Activated B cell treated with CpG ODN at 0.5 μM for 24 hours (primary cell): ENCODE data around the gene CRNN. TPM values are rescaled to one million over a fixed set of nuclear protein-coding genes. Genes with fewer than 3 reads are reported as not detected.

Source experiments
- ATAC-seq: fragments of 200-7000 bp; cut with Tn5 transposase; one replicate; pipeline ENCODE4 v1.10.0; 2021; ENCODE audit warnings: low read depth, mild to moderate bottlenecking, moderate library complexity
- CTCF ChIA-PET: fragments of 350-600 bp; sonication (Branson Sonifier 250); formaldehyde crosslinking; loops from one replicate; lab custom pipeline; 2021; ENCODE audit warnings: antibody characterized with exemption; lab: Charles Lee
- POLR2A ChIA-PET: fragments of 350-600 bp; sonication (Branson Sonifier 250); formaldehyde crosslinking; loops from one replicate; lab custom pipeline; 2021; ENCODE audit warnings: antibody characterized with exemption; lab: Charles Lee
- DNase-seq: peaks from one replicate; pipeline ENCODE4 v3.0.0; 2022
- H3K27ac Mint-ChIP-seq: one replicate; pipeline ENCODE4 v1.8.0; 2020; ENCODE audit warnings: mixed read lengths
- H3K27me3 Mint-ChIP-seq: one replicate; pipeline ENCODE4 v1.8.0; 2021; ENCODE audit warnings: mixed read lengths
- H3K36me3 Mint-ChIP-seq: one replicate; pipeline ENCODE4 v1.8.0; 2021; ENCODE audit warnings: low read depth, mixed read lengths
- H3K4me1 Mint-ChIP-seq: one replicate; pipeline ENCODE4 v1.8.0; 2021; ENCODE audit warnings: mixed read lengths
- H3K4me3 Mint-ChIP-seq: one replicate; pipeline ENCODE4 v1.8.0; 2020; ENCODE audit warnings: mild to moderate bottlenecking, mixed read lengths
- H3K9me3 Mint-ChIP-seq: one replicate; pipeline ENCODE4 v1.8.0; 2020; ENCODE audit warnings: mixed read lengths
- intact Hi-C: fragments of 100-400 bp; cut with micrococcal nuclease; formaldehyde crosslinking; loops from one replicate; pipeline ENCODE4 v1.15.1; 2024
- total RNA-seq: library from RNA; stranded (reverse); gene quantifications from 2 replicates; pipeline ENCODE4 v1.2.3, GENCODE V29; 2022
- TF ChIP-seq, protein P1 (sequence below): fragments of 200-600 bp; IDR thresholded peaks from one replicate; pipeline ENCODE4 v1.8.0; 2022; ENCODE audit warnings: antibody characterized with exemption, mild to moderate bottlenecking

Gene CRNN
- total RNA-seq, 1 donor from 2014 or later: not detected

DNA sequence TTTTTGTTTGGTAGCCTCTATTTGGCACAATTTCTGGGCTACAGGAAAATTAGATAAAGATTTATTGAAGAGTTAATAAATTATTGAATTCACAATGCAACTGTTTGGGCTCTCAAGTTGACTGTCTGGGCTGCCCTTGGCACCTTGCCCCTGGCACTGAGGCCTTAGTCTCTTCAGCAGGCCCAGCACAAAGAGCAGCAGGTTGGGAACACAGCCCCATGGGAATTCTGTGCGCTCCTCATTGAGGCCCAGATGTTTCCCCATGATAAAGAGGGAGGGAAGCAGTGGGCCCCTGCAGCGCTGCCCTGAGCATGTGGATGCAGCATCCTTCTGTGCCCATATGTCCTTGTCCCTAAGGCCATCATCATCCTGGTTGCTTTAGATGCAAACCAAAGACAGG, 2.9 kb downstream of the CRNN start:
- Mint-ChIP-seq H3K4me3 (no peak overlapping the region), H3K27me3 (peaks cover 30% of the 10 kb centered on the region), H3K36me3 (no peaks in the 10 kb centered on the region), H3K4me1 (no peaks in the 10 kb centered on the region), H3K27ac (no peak overlapping the region), H3K9me3 (no peaks in the 10 kb centered on the region)
- TF ChIP-seq, protein P1, sequence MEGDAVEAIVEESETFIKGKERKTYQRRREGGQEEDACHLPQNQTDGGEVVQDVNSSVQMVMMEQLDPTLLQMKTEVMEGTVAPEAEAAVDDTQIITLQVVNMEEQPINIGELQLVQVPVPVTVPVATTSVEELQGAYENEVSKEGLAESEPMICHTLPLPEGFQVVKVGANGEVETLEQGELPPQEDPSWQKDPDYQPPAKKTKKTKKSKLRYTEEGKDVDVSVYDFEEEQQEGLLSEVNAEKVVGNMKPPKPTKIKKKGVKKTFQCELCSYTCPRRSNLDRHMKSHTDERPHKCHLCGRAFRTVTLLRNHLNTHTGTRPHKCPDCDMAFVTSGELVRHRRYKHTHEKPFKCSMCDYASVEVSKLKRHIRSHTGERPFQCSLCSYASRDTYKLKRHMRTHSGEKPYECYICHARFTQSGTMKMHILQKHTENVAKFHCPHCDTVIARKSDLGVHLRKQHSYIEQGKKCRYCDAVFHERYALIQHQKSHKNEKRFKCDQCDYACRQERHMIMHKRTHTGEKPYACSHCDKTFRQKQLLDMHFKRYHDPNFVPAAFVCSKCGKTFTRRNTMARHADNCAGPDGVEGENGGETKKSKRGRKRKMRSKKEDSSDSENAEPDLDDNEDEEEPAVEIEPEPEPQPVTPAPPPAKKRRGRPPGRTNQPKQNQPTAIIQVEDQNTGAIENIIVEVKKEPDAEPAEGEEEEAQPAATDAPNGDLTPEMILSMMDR: no peak
- intact Hi-C loops: no loop called here
- DNase-seq (no peak), ATAC-seq (no peak)
- CTCF ChIA-PET: no interaction called here
- POLR2A ChIA-PET: no interaction called here

DNA sequence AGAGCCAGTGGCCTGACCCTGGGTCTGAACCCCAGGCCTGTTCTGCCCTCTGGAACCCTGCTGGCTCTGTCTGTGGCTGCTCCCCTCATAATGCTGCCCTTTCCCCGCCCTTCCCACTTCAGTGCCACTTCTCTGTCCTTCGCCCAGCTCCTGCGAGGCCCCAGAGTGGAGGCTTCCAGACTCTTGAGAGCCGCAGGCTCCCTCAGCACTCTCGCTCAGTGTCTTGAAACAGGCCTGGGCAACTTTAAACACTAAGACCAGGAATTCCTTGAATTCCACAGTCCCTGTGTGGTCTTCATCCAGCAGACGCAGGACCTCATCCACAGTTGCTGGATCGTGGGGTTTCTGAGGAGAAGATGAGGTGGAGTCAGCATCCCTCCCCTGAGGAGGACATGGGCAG, 3.5 kb downstream of the CRNN start:
- ATAC-seq (no peak), DNase-seq (no peak)
- ChIA-PET CTCF (no interaction called here), POLR2A (no interaction called here)
- no peaks in the 10 kb centered on the region for H3K36me3 Mint-ChIP-seq
- H3K27me3 Mint-ChIP-seq: peaks cover 26% of the 10 kb centered on the region
- H3K4me1 Mint-ChIP-seq: no peaks in the 10 kb centered on the region
- no peak overlapping the region for H3K27ac Mint-ChIP-seq
- no peak overlapping the region for H3K4me3 Mint-ChIP-seq
- H3K9me3 Mint-ChIP-seq: no peaks in the 10 kb centered on the region
- TF ChIP-seq, protein P1: no peak
- intact Hi-C loops: no loop called here

DNA sequence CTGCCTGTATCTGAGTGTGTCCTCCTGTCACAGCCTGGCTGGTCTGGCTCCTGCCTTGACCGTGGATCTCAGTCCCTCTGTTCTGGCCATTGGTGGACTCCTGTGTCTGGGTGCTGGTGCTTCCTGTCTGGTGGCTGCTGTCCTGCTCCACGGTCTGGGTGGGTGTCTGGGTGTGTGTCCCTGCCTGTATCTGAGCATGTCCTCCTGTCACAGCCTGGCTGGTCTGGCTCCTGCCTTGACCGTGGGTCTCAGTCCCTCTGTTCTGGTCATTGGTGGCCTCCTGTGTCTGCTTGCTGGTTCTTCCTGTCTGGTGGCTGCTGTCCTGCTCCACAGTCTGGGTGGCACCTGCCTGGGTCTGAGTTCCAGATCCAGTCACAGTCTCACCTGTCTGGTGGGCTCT, 4.0 kb downstream of the CRNN start:
- peaks cover 25% of the 10 kb centered on the region for H3K27me3 Mint-ChIP-seq
- ChIA-PET POLR2A (no interaction called here), CTCF (no interaction called here)
- intact Hi-C loops: no loop called here
- H3K4me3 Mint-ChIP-seq: no peak overlapping the region
- H3K27ac Mint-ChIP-seq: no peak overlapping the region
- DNase-seq (no peak), ATAC-seq (no peak)
- TF ChIP-seq, protein P1: no peak
- H3K36me3 Mint-ChIP-seq: no peaks in the 10 kb centered on the region
- H3K4me1 Mint-ChIP-seq: no peaks in the 10 kb centered on the region
- no peaks in the 10 kb centered on the region for H3K9me3 Mint-ChIP-seq

DNA sequence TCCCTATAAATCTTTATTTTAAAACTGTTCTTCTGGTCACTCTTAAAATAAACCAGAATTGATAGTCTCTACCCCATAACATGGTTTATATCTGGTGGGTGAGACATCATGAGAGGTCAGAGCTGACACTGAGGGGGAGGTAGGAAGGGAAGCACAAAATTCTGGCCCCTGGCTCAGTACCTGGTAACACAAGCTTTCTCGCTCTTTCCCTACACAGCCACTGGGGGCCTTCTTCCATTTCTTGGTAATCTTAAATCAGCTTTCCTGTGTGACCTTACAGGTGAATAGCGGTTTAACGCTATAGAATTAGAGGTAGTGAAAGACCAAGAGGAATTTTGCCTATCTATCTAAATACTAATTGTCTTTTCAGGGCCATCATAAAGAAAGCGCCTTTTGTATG, 5.4 kb downstream of the CRNN start:
- peaks cover 30% of the 10 kb centered on the region for H3K27me3 Mint-ChIP-seq
- intact Hi-C loops: no loop called here
- ChIA-PET CTCF (no interaction called here), POLR2A (interaction anchor here (0.6 kb wide), 1 partner anchor 372 kb away, joined by 3 read pairs; the partner anchor contains the start of gene S100A11)
- ATAC-seq (no peak), DNase-seq (no peak)
- H3K36me3 Mint-ChIP-seq: no peaks in the 10 kb centered on the region
- no peak overlapping the region for H3K27ac Mint-ChIP-seq
- H3K4me1 Mint-ChIP-seq: no peaks in the 10 kb centered on the region
- no peaks in the 10 kb centered on the region for H3K9me3 Mint-ChIP-seq
- TF ChIP-seq, protein P1: no peak
- no peak overlapping the region for H3K4me3 Mint-ChIP-seq

DNA sequence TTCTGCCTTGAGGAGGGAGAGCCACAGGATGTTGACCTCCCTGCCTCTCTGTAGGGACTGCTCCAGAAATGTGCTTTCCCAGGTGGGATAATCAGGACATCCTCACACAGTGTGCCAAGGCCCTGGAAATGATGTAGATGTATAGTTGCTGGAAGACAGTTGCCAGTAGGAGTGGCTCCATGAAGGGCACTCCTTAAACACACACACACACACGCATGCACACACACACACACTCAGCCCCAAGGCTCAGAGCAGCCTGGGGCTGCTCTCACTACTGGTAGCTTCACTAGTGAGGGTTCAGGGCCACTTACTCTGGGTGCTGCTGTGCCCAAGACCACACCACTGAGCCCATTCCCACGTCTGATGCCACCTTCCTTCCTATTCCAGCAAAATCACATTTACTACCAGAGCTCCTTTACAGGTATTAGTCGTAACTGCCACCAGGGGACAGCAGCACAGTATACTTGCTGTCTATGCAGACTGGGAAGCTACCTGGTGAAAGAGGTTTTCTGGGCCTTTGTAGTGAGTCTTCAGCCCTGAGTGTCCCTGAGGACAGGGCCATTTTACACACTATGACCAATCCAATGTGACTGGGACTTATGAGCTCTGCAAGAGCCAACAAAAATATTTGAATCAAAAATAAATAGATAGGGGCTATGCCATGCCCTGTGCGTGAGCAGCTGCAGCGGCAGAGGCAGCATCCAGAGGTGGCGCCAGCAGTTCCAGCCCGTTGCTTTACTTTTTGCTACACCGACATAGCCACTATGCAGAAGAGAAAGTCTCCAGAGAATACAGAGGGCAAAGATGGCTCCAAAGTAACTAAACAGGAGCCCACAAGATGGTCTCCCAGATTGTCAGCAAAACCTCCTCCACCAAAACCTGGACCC, 15.0 kb downstream of the CRNN start:
- DNase-seq (no peak), ATAC-seq (no peak)
- intact Hi-C loops: no loop called here
- H3K4me3 Mint-ChIP-seq: no peak overlapping the region
- TF ChIP-seq, protein P1: no peak
- ChIA-PET CTCF (interaction anchor here (1.2 to 1.7 kb wide), 3 partner anchors 42 to 61 kb away, joined by 4 to 12 read pairs (median 5); no protein-coding TSS in a partner anchor), POLR2A (no interaction called here)
- peaks cover 3% of the 10 kb centered on the region for H3K9me3 Mint-ChIP-seq
- H3K27ac Mint-ChIP-seq: no peak overlapping the region
- no peaks in the 10 kb centered on the region for H3K36me3 Mint-ChIP-seq
- H3K4me1 Mint-ChIP-seq: no peaks in the 10 kb centered on the region
- peaks cover 11% of the 10 kb centered on the region for H3K27me3 Mint-ChIP-seq
